HepG2 (cell line): ENCODE measurements around the gene GLRX5. TPM values are rescaled to one million over a fixed set of nuclear protein-coding genes. Genes with fewer than 3 reads are reported as not detected.
A peak's percentile ranks its signal among the peaks of the same experiment; 100 is the strongest.

Source experiments
- CCDC6 ChIP-seq: sonication (generic); formaldehyde crosslinking; IDR thresholded peaks from 2 replicates; pipeline ENCODE4 v1.8.1; 2022; ENCODE audit warnings: mild to moderate bottlenecking, missing genetic modification reagents, moderate library complexity
- FLYWCH1 ChIP-seq: sonication (generic); formaldehyde crosslinking; IDR thresholded peaks from 2 replicates; pipeline ENCODE4 v1.8.1; 2023; ENCODE audit warnings: mild to moderate bottlenecking, missing genetic modification reagents
- FOXM1 ChIP-seq: sonication (generic); formaldehyde crosslinking; IDR thresholded peaks from 2 replicates; pipeline ENCODE4 v1.5.0; 2020; ENCODE audit warnings: missing genetic modification reagents
- JARID2 ChIP-seq: sonication (generic); formaldehyde crosslinking; IDR thresholded peaks from 2 replicates; pipeline ENCODE4 v1.8.1; 2023; ENCODE audit warnings: missing genetic modification reagents, inconsistent platforms; ENCODE audit not compliant: insufficient replicate concordance
- KMT2A ChIP-seq: sonication (generic); formaldehyde crosslinking; IDR thresholded peaks from 2 replicates; pipeline ENCODE4 v1.4.0; 2020; ENCODE audit warnings: missing genetic modification reagents
- MED1 ChIP-seq: sonication (generic); formaldehyde crosslinking; IDR thresholded peaks from 2 replicates; pipeline ENCODE4 v1.4.0; 2020; ENCODE audit warnings: missing genetic modification reagents
- NCOR1 ChIP-seq: fragments of 200-600 bp; sonication (generic); IDR thresholded peaks from 2 replicates; pipeline ENCODE4 v1.7.0; 2017; ENCODE audit warnings: antibody characterized with exemption, low read length, borderline replicate concordance
- POLR2AphosphoS2 ChIP-seq: IDR thresholded peaks from 2 replicates; pipeline ENCODE4 v1.6.1; 2011; ENCODE audit warnings: low read depth, low read length, improper control_type of control experiment
- SMAD3 ChIP-seq: sonication (generic); formaldehyde crosslinking; IDR thresholded peaks from 2 replicates; pipeline ENCODE4 v1.4.0; 2020; ENCODE audit warnings: missing genetic modification reagents
- XRCC5 ChIP-seq: fragments of 200-400 bp; formaldehyde crosslinking; optimal IDR thresholded peaks from 2 replicates; pipeline ENCODE3; 2017; ENCODE audit warnings: mild to moderate bottlenecking, low read length
- ZBTB20 ChIP-seq: sonication (generic); formaldehyde crosslinking; IDR thresholded peaks from 2 replicates; pipeline ENCODE4 v1.8.1; 2023; ENCODE audit warnings: missing genetic modification reagents, low read depth, mild to moderate bottlenecking, borderline replicate concordance
- ZMYM3 ChIP-seq: sonication (generic); formaldehyde crosslinking; IDR thresholded peaks from 2 replicates; pipeline ENCODE4 v1.5.1; 2020; ENCODE audit warnings: mild to moderate bottlenecking, missing genetic modification reagents
- ZNF180 ChIP-seq: sonication (generic); formaldehyde crosslinking; IDR thresholded peaks from 2 replicates; pipeline ENCODE4 v1.4.0; 2020; ENCODE audit warnings: low read depth, missing genetic modification reagents, borderline replicate concordance
- ZNF274 ChIP-seq: sonication (generic); formaldehyde crosslinking; IDR thresholded peaks from 2 replicates; pipeline ENCODE4 v1.5.1; 2020; ENCODE audit warnings: mild to moderate bottlenecking, missing genetic modification reagents
- ZNF331 ChIP-seq: sonication (generic); formaldehyde crosslinking; IDR thresholded peaks from 2 replicates; pipeline ENCODE4 v1.4.0; 2020; ENCODE audit warnings: missing genetic modification reagents
- polyA plus RNA-seq, 8 experiments: library from polyadenylated mRNA; depleted of rRNA in 3 of 8; stranded (reverse) in 7 of 8; unstranded in 1 of 8; fragments of >200 nt; fragmentation: Illumina TruSeq in 4 of 8; extraction: Trizol in 4 of 8; gene quantifications; 2 replicates each; pipeline versions ENCODE4 v1.2.1 to v1.2.3, GENCODE V29; 2011 to 2016; ENCODE audit warnings: low read depth in 4 of 8, missing spikeins in 1 of 8, mixed read lengths in 1 of 8; ENCODE audit not compliant: insufficient read depth in 1 of 8
- total RNA-seq, 5 experiments: library from RNA; depleted of rRNA; stranded (reverse); fragments of >200 nt; fragmentation: Illumina TruSeq; extraction: Trizol; gene quantifications; 2 replicates each; pipeline ENCODE4 v1.2.3, GENCODE V29; 2016; ENCODE audit warnings: low read depth in 1 of 5
- TF ChIP-seq, protein P1 (sequence below): sonication (generic); formaldehyde crosslinking; IDR thresholded peaks from 2 replicates; pipeline ENCODE4 v1.9.0; 2021; ENCODE audit warnings: missing genetic modification reagents, borderline replicate concordance
- TF ChIP-seq, protein P2 (sequence below): IDR thresholded peaks from 2 replicates; pipeline ENCODE4 v1.6.1; 2016; ENCODE audit warnings: missing compliant biosample characterization, missing genetic modification reagents, borderline replicate concordance
- TF ChIP-seq, protein P3 (sequence below): IDR thresholded peaks from 2 replicates; pipeline ENCODE4 v1.6.1; 2012; ENCODE audit warnings: low read depth, low read length, improper control_type of control experiment
- TF ChIP-seq, protein P4 (sequence below): sonication (generic); formaldehyde crosslinking; IDR thresholded peaks from 2 replicates; pipeline ENCODE4 v1.5.1; 2020; ENCODE audit warnings: missing genetic modification reagents, mild to moderate bottlenecking, borderline replicate concordance
- TF ChIP-seq, protein P5 (sequence below): conservative IDR thresholded peaks from 2 replicates; pipeline ENCODE4 v1.6.1; 2018; ENCODE audit warnings: missing genetic modification reagents

The GLRX5 gene
- total and polyA plus RNA-seq, 2 of the 13 experiments (the other 11 are each of a cell fraction or from before 2014, with no cell fraction given) = 122 to 146 TPM

DNA sequence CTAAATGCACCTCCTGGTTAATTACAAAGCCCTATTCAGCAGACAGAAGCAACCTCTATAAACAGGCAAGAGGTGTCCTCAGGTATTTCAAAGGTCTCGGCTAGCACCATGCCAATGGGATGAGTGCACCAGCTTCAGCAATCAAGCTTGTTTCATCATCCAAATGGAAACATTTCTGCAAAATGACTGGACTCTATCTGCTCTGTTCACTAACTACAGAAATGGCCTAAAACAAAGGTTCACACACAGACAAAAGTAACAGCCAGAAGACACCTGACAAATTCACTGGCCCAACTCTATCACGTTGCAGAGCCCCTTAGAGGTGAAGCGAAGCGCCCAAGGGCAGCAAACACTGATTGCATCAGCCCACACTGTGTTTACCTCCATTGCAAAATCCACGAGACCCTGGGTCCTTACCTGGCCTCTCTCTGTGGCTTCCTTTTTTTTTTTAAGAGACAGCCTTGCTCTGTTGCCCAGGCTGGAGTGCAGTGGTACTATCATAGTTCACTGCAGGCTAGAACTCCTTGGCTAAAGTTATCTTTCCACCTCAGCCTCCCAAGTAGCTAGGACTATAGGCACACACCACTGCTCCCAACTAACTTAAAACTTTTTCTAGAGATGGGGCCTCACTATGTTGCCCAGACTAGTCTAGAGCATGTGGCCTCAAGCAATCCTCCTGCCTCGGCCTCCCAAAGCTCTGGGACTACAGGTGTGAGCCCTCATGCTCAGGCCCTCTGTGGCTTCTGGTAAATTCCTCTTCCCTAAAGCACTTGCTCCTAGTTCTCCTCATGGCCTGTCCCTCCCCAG is 9.9 kb upstream of the GLRX5 start (continued):
- TF ChIP-seq, protein P1, sequence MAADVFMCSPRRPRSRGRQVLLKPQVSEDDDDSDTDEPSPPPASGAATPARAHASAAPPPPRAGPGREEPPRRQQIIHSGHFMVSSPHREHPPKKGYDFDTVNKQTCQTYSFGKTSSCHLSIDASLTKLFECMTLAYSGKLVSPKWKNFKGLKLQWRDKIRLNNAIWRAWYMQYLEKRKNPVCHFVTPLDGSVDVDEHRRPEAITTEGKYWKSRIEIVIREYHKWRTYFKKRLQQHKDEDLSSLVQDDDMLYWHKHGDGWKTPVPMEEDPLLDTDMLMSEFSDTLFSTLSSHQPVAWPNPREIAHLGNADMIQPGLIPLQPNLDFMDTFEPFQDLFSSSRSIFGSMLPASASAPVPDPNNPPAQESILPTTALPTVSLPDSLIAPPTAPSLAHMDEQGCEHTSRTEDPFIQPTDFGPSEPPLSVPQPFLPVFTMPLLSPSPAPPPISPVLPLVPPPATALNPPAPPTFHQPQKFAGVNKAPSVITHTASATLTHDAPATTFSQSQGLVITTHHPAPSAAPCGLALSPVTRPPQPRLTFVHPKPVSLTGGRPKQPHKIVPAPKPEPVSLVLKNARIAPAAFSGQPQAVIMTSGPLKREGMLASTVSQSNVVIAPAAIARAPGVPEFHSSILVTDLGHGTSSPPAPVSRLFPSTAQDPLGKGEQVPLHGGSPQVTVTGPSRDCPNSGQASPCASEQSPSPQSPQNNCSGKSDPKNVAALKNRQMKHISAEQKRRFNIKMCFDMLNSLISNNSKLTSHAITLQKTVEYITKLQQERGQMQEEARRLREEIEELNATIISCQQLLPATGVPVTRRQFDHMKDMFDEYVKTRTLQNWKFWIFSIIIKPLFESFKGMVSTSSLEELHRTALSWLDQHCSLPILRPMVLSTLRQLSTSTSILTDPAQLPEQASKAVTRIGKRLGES = no peak
- TF ChIP-seq, protein P2, sequence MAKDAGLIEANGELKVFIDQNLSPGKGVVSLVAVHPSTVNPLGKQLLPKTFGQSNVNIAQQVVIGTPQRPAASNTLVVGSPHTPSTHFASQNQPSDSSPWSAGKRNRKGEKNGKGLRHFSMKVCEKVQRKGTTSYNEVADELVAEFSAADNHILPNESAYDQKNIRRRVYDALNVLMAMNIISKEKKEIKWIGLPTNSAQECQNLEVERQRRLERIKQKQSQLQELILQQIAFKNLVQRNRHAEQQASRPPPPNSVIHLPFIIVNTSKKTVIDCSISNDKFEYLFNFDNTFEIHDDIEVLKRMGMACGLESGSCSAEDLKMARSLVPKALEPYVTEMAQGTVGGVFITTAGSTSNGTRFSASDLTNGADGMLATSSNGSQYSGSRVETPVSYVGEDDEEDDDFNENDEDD = peak; percentile 58; the same call in 1 of the 2 replicates
- TF ChIP-seq FLYWCH1 (CRISPR knock-in tag) (no peak), SMAD3 (CRISPR knock-in tag) (peak; percentile 91), ZNF274 (CRISPR knock-in tag) (0 out of 2 replicates have a peak, but pooled peaks have one; percentile 43), XRCC5 (peak; percentile 17), ZNF331 (peak; percentile 96), NCOR1 (peak; percentile 76; the same call in 1 of the 2 replicates), ZBTB20 (peak; percentile 26; the same call in 1 of the 2 replicates), KMT2A (CRISPR knock-in tag) (peak; percentile 86), ZMYM3 (CRISPR knock-in tag) (peak; percentile 73), JARID2 (no peak), CCDC6 (CRISPR knock-in tag) (peak; percentile 22; the same call in 1 of the 2 replicates), MED1 (CRISPR knock-in tag) (peak; percentile 98), POLR2AphosphoS2 (no peak), ZNF180 (CRISPR knock-in tag) (no peak), FOXM1 (CRISPR knock-in tag) (no peak)
- TF ChIP-seq, protein P3, sequence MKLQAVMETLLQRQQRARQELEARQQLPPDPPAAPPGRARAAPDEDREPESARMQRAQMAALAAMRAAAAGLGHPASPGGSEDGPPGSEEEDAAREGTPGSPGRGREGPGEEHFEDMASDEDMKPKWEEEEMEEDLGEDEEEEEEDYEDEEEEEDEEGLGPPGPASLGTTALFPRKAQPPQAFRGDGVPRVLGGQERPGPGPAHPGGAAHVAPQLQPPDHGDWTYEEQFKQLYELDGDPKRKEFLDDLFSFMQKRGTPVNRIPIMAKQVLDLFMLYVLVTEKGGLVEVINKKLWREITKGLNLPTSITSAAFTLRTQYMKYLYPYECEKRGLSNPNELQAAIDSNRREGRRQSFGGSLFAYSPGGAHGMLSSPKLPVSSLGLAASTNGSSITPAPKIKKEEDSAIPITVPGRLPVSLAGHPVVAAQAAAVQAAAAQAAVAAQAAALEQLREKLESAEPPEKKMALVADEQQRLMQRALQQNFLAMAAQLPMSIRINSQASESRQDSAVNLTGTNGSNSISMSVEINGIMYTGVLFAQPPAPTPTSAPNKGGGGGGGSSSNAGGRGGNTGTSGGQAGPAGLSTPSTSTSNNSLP = no peak
- TF ChIP-seq, protein P4, sequence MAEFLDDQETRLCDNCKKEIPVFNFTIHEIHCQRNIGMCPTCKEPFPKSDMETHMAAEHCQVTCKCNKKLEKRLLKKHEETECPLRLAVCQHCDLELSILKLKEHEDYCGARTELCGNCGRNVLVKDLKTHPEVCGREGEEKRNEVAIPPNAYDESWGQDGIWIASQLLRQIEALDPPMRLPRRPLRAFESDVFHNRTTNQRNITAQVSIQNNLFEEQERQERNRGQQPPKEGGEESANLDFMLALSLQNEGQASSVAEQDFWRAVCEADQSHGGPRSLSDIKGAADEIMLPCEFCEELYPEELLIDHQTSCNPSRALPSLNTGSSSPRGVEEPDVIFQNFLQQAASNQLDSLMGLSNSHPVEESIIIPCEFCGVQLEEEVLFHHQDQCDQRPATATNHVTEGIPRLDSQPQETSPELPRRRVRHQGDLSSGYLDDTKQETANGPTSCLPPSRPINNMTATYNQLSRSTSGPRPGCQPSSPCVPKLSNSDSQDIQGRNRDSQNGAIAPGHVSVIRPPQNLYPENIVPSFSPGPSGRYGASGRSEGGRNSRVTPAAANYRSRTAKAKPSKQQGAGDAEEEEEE (CRISPR knock-in tag) = 0 out of 2 replicates have a peak, but pooled peaks have one; percentile 22
- TF ChIP-seq, protein P5, sequence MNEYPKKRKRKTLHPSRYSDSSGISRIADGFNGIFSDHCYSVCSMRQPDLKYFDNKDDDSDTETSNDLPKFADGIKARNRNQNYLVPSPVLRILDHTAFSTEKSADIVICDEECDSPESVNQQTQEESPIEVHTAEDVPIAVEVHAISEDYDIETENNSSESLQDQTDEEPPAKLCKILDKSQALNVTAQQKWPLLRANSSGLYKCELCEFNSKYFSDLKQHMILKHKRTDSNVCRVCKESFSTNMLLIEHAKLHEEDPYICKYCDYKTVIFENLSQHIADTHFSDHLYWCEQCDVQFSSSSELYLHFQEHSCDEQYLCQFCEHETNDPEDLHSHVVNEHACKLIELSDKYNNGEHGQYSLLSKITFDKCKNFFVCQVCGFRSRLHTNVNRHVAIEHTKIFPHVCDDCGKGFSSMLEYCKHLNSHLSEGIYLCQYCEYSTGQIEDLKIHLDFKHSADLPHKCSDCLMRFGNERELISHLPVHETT (CRISPR knock-in tag) = peak; percentile 65; the same call in 1 of the 2 replicates
